CD4-positive, alpha-beta T cell treated with Interleukin-6 for 4 hours (primary cell): Measurements from ENCODE around the gene MALT1.
A peak's percentile ranks its signal among the peaks of the same experiment; 100 is the strongest.
"Not testable (repeated sequence)": the region's sequence is repeated elsewhere in the genome, so short reads cannot be mapped to it uniquely, and the experiment has no call there.

ENCODE experiments used
- DNase-seq: peaks from one replicate; pipeline ENCODE4 v3.0.0-alpha.2; 2020; ENCODE audit warnings: mixed read lengths

MALT1 gene

DNA sequence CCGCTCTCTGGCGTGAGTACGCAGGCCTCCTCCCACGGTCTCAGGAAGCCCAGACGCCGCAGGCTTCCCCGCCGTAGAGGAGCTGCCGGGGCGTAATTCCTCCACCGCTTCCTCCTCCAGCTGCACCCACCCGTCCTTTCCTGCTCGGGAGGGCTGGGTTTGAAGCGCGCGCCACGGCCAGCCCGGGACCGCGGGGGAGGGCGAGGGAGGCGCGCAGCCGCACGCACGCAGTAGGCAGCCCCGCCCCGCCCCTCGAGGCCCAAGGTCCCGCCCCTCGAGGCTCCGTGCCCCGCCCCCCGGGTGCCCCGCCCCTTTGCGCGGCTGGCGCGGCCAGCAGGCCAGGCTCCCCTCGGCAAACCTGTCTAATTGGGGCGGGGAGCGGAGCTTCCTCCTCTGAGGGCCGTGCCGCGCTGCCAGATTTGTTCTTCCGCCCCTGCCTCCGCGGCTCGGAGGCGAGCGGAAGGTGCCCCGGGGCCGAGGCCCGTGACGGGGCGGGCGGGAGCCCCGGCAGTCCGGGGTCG, at the start of gene MALT1:
MALT1 (plus strand) TSS at position 355 of the 521 bp plus-strand sequence. CDS start 179 bp downstream, outside the sequence.
- peak; percentile 95 for DNase-seq

DNA sequence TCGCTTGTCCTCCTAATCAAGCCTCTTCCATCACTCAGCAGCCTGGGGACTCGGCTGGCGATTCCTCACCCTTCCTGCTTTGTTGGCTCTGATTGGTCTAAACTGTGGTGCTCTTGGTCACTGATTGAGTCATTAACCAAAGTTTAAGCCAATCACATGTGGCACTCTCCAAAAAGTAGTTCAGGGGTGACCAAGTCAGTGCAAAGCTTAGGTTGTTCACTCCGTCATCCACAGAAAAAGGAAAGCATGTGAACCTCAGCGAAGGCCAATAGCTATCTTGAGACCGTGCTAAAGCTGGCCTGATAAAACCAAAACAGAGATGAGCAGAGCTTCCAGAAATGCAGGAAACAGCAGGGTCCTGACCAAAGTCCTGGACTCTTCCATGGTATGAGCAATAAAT, 47.3 kb upstream of the MALT1 start:
- DNase-seq = no peak

- no peak for DNase-seq
These were observed 45.4 kb upstream of the MALT1 start for GRCh38 chr18:58625839-58626238.

- DNase-seq = no peak
These were observed 41.2 kb upstream of the MALT1 start for GRCh38 chr18:58630071-58630470.

DNA sequence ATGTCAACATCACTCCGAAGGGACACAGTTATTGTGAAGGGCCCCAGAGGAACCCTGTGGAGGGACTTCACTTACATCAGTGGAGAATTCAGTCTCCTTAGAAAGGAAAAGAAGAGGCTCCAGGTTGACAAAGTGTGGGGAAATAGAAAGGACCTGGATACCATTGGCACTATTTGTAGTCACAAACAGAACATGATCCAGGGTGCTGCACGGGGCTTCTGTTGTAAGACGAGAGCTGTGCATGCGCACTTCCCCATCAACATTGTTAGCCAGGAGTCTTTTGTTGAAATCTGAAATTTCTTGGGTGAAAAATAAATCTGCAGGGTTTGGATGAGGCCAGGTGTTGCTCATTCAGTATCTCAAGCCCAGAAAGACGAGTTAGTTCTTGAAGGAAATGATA, 40.0 kb upstream of the MALT1 start:
- DNase-seq = no peak

GRCh38 chr18:58632552-58632951, 38.7 kb upstream of the MALT1 start:
- DNase-seq = no peak

GRCh38 chr18:58633874-58634273, 37.4 kb upstream of the MALT1 start:
- no peak for DNase-seq

DNA sequence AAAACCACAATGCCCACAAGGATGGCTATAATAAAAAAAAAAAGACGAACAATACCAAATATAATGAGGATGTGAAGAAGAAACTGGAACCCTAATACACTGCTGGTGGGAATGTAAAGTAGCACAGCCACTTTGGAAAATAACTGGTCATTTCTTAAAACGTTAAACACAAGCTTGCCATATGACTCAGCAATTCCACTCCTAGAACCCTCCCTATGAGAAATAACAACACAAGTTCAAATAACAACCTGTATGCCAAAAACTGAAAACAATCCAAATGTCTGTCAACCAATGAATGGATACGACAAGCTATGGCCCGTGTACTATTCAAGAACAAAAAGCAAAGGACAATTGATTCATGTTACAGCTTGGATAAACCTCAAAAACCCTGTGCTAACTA, 35.4 kb upstream of the MALT1 start:
- no peak for DNase-seq

DNA sequence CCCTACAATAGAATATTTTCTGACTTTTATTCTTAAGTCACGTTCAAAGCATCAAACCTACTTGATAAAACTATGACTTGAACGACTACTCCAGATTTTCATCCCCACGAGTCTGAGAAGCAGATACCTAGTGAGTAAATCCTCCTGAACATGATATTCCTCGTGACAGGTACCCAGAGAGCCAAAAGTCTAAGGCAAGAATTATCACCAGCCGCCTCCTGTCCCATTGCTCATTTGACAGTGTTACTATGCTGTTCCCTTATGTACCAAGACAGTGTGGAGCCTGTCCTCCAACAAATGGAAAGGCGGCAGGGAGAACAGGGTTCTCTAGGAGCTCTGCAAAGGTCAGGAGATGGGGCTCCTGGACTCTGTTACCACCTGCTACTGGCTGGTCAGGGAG, 34.1 kb upstream of the MALT1 start:
- no peak for DNase-seq

DNA sequence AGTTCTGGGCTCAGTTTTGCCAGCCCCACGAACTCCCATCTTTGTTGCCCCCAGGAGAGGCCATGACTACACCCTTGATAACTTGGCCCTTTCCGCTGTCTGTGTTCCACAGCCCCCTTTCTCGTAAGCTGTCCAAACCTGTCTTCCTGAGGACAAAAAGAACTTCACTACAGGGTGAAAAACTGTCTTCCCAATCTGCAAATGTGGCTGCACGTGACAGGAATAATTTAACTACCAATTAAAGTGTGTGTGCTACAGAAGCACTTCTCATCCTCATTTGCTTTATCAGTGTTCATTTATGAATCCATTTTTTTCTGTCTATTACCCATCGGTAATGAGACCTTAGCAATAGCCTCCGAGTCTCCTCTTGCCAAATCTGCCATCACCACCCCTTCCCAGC, 33.3 kb upstream of the MALT1 start:
- DNase-seq = no peak

DNA sequence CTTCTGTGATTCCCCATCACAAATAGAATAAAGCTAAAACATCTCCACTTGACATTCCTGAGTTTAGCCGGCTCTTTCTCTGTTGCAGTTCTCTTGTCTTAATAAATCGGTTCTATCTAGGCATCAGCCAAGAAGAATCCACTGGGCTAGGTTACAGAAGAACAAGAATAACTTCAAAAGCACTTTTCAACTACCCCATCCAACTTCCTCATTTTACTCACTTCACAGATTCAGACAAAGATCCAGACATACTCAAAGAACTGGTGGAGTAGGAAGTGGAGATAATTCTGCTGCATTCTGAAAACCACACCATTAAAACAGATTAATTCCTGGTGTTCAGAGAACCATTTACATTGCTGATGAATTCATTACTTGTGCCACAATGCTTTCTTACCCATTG, 32.8 kb upstream of the MALT1 start:
- DNase-seq = no peak

DNA sequence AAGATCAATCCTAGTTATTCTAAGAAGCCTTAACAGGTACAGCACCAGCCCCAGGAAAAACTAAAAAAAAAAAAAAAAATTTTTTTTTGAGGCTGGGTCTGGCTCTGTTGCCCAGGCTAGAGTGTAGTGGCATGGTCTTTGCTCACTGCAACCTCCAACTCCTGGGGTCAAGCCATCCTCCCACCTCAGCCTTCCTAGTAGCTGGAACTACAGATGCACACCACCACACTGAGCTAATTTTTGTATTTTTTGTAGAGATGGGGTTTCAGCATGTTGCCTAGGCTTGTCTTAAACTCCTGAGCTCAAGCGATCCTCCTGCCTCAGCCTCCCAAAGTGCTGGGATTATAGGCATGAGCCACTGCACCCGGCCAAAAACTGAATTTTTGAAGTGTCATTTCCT, 32.0 kb upstream of the MALT1 start:
- DNase-seq = no peak

DNA sequence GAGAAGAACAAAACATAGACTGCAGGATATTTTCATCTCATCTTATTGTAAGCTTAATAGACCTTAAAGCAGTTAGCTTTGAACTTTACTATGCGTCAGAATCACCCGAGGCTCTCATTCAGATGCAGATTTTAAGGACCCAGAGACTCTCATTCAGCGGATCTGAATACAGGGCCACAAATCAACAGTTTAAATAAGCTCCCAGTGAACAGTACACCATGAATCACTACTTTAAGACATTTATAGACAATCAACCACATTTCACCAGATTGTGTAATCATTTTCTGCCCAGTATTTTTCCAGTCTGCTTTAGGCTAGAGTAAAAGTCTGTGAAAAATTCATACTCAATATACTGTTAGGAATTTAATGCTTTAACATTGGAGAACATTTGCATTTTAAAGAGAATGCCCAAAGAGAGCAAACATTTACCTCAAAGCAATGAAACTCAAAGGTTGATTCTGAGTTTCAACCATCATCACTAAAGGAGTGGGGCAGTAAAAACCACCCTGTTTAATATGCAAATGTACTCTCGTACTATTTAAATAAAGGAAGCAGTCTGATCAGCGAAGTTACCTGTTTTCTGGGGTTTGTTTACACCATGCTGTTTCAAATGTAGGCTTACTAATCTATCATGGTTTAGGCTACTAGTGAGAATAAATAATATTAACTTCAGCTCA, 31.4 kb upstream of the MALT1 start:
- DNase-seq = no peak

GRCh38 chr18:58640428-58640805, 30.8 kb upstream of the MALT1 start:
- no peak for DNase-seq

DNA sequence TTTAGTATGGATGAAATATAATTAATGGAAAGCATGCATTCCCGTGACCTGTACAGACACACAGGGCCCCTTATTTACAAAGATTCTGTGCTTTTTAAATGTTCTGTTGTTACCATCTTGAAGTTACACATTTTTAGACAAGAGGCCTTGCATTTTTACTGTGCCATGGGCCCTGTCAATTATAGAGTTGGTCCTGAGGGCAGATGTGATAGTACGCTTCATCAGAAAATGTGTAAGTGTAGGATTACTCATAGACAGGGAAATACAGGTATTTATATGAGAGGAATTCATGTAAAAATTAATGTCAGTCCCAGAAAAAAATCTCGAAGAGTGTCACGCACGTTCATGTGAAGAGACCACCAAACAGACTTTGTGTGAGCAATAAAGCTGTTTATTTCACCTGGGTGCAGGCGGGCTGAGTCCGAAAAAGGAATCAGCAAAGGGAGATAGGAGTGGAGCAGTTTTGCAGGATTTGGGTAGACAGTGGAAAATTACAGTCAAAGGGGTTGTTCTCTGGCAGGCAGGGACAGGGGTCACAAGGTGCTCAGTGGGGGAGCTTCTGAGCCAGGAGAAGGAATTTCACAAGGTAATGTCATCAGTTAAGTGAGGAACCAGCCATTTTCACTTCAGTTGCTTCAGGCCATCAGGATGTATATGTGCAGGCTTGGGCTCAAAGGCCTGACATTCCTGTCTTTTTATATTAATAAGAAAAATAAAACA, 30.2 kb upstream of the MALT1 start:
- no peak for DNase-seq

- not testable (repeated sequence) for DNase-seq
These were observed 27.7 kb upstream of the MALT1 start for GRCh38 chr18:58643557-58643956.

DNA sequence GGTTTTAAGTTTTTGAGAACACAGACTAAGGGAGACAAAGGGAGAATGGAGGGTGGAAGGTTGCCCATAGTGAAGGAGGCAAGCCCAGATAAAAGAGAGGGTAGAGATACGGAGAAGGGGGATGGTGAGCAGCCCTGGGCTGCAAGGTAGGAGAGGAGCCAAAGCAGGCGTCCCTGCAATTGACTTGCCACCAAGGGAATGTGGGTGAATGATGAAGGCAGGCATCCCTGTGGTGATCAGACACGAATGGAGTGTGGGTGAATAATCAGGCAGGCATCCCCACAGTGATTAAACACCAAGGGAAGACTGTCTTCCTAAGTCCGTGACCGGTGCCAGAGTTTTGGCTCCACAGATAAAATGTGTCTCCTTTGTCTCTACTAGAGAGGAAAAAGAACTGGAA, 25.9 kb upstream of the MALT1 start:
- no peak for DNase-seq

GRCh38 chr18:58646334-58646862, 24.9 kb upstream of the MALT1 start:
- no peak for DNase-seq

DNA sequence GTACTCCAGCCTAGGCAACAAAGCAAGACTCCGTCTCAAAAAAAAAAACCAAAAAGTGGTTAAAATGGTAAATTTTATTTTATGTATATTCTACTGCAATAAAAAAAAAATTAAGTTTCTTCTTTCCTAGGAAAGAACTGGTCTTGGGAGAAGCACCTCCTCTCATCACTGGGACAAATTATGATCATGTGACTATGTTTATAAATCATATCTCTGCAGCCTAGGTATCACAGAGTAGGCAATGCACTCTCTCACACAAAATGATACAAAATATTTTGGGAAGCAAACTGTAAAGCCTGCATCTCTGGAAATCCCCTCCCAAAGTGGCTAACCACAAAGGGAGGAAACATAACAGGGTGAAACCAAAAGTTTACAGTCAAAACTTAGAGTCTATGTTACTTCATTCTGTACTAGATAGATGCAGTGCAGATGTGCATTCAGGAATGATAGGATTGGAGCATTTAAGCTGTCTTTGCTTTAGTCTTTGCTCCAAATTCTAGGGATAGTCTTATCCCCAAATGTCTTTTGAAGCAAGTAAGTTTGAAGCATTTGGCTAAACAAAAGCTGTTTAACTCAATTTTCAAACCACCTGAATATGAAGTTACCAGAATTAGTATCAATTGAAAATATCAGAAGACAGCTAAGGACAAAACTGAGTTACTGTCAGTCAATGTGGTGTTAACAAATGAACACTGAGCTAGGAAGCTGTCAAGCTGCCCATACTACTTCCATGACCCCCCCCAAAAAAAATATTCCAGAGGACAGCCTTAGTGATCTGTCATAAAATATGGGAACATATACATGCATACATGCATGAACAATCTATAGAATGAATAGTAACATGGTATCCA, 21.1 kb upstream of the MALT1 start:
- peak; percentile 10 for DNase-seq

- DNase-seq = not testable (repeated sequence)
These were observed 20.4 kb upstream of the MALT1 start for GRCh38 chr18:58650830-58651229.

DNA sequence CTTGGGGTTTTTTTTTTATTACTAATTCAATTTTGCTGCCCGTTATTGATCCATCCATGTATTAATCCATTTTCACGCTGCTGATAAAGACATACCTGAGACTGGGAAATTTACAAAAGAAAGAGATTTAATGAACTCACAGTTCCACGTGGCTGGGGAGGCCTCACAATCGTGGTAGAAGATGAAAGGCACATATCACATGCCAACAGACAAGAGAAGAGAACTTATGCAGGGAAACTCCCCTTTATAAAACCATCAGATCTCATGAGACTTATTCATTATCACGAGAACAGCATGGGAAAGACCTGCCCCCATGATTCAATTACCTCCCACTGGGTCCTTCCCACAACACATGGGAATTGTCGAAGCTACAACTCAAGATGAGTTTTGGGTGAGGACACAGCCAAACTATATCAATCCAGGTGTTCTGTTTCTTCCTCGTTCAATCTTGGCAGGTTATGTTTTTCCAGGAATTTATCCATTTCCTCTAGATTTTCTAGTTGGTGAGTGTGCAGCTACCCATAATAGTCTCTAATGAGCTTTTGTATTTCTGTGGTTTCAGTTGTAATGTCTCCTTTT, 18.0 kb upstream of the MALT1 start:
- DNase-seq = not testable (repeated sequence)

DNA sequence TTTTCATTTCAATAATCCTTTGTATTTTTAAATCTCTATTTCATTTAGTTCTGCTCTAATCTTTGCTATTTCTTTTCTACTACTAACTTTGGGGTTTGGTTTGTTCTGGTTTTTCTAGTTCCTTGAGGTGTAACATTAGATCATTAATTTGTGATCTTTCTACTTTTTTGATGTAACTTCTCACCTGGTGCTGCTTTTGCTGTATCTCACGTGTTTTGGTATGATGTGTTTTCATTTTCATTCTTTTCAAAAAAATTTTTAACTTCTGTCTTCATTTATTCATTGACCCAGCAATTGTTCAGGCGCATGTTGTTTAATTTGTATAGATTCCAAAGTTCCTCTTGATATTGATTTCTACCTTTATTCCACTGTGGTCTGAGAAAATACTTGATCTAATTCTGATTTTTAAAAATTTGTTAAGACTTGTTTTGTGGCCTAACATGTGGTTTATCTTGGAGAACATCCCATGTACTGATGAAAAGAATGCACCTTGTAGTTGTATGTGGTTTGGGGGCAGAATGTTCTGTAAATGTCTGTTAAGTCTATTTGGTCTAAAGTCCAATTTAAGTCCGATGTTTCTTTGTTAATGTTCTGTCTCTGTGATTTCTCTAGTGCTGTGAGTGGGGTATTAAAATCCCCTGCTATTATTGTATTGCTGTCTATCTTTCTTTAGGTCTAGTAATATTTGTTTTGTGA, 17.3 kb upstream of the MALT1 start:
- DNase-seq = no peak
